Mesothelial cell of epicardium (in vitro differentiated cells): ENCODE measurements around the gene KLHL25. TPM values are rescaled to one million over a fixed set of nuclear protein-coding genes. Genes with fewer than 3 reads are reported as not detected.
"Not testable (repeated sequence)": the region's sequence is repeated elsewhere in the genome, so short reads cannot be mapped to it uniquely, and the experiment has no call there.

Experiments used
- DNase-seq, 2 experiments: peaks; one replicate each; pipeline ENCODE4 v3.0.0; 2021; ENCODE audit warnings: low spot score in 2 of 2; ENCODE audit not compliant: unreplicated experiment in 2 of 2
- H3K27ac Mint-ChIP-seq: 2 replicates; pipeline ENCODE4 v1.8.0; 2021; ENCODE audit warnings: mixed read lengths
- H3K27me3 Mint-ChIP-seq: 2 replicates; pipeline ENCODE4 v1.8.0; 2021; ENCODE audit warnings: low read depth, mixed read lengths
- H3K36me3 Mint-ChIP-seq: 2 replicates; pipeline ENCODE4 v1.8.0; 2021; ENCODE audit warnings: mixed read lengths
- H3K4me1 Mint-ChIP-seq: 2 replicates; pipeline ENCODE4 v1.8.0; 2021; ENCODE audit warnings: mixed read lengths
- H3K4me3 Mint-ChIP-seq: 2 replicates; pipeline ENCODE4 v1.8.0; 2021; ENCODE audit warnings: mild to moderate bottlenecking, moderate library complexity, mixed read lengths
- H3K9me3 Mint-ChIP-seq: 2 replicates; pipeline ENCODE4 v1.8.0; 2021; ENCODE audit warnings: mixed read lengths
- total RNA-seq: library from RNA; stranded (reverse); gene quantifications from 3 replicates; pipeline ENCODE4 v1.2.1, GENCODE V29; 2021
- TF ChIP-seq, protein P1 (sequence below): fragments of 200-600 bp; sonication (generic); IDR thresholded peaks from one replicate; pipeline ENCODE4 v1.5.0; 2021; ENCODE audit warnings: antibody characterized with exemption; ENCODE audit not compliant: unreplicated experiment

The KLHL25 gene
- total RNA-seq, 1 donor from 2014 or later, result 8.0 TPM

DNA sequence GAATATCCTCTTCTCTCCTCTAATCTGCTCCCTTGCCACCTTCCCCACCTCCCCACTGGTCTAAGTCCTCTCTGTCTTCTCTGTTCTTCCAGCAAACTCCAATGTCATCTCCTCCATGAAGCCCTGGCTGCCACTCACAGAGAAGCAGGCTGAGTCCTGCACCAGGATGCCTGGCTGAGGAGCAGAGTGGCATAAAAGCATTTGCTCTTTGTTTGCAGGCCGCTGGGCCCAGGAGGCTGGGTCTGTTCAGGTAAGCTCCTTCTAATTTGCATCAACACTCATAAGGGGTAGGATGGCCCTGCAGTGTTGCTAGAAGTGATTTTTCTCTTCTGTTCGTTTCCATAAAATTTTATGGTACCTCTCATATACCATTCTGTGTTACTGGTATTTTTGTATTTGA is 43.2 kb upstream of the KLHL25 start:
- no peak overlapping the region for H3K27ac Mint-ChIP-seq
- no peak for DNase-seq

DNA sequence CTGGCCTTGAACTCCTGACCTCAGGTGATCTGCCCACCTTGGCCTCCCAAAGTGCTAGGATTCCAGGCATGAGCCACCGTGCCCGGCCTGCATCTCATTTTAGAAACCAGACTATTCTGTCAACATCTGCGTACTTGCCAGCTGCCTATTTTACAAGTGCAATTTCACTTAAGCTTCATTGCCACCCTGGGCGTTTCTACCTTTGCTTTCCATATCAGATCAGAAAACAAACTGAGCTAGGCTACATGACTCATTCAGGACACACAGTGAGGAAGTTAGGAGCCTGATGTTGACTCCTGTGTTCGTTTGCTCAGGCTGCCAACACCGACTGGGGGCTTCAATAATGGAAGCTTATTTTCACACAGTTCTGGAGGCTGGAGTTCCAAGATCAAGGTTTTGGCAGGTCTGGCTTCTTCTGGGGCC is 42.3 kb upstream of the KLHL25 start:
- DNase-seq, result no peak
- Mint-ChIP-seq H3K4me1 (no peaks in the 10 kb centered on the region), H3K36me3 (no peaks in the 10 kb centered on the region), H3K27ac (no peak overlapping the region), H3K9me3 (no peaks in the 10 kb centered on the region), H3K4me3 (no peak overlapping the region), H3K27me3 (peaks cover 19% of the 10 kb centered on the region)
- TF ChIP-seq, protein P1, sequence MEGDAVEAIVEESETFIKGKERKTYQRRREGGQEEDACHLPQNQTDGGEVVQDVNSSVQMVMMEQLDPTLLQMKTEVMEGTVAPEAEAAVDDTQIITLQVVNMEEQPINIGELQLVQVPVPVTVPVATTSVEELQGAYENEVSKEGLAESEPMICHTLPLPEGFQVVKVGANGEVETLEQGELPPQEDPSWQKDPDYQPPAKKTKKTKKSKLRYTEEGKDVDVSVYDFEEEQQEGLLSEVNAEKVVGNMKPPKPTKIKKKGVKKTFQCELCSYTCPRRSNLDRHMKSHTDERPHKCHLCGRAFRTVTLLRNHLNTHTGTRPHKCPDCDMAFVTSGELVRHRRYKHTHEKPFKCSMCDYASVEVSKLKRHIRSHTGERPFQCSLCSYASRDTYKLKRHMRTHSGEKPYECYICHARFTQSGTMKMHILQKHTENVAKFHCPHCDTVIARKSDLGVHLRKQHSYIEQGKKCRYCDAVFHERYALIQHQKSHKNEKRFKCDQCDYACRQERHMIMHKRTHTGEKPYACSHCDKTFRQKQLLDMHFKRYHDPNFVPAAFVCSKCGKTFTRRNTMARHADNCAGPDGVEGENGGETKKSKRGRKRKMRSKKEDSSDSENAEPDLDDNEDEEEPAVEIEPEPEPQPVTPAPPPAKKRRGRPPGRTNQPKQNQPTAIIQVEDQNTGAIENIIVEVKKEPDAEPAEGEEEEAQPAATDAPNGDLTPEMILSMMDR, result no peak

More for the DNA sequence above, 43.2 kb upstream of the KLHL25 start:
- peaks cover 20% of the 10 kb centered on the region for H3K27me3 Mint-ChIP-seq
- H3K4me3 Mint-ChIP-seq, result no peak overlapping the region
- no peaks in the 10 kb centered on the region for H3K36me3 Mint-ChIP-seq
- TF ChIP-seq, protein P1, result no peak
- H3K4me1 Mint-ChIP-seq, result no peaks in the 10 kb centered on the region
- H3K9me3 Mint-ChIP-seq, result no peaks in the 10 kb centered on the region

DNA sequence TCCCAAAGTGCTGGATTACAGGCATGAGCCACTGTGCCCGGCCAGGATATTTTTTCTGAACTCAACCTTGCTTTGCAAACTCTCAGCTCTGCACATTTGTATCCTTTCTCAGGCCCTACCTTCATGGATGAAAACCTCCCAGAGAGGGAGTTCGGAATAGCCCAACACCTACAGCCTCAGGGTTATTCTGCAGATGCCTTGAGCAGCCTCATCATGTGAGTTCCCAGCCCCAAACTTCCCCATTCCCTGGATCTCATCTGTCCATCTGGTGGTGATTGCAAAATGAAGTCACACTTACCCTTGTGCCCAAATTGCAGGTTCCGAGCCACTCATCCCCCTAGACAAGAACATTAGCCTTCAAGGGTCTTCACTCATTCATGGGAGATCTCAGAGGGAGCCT is 39.9 kb upstream of the KLHL25 start:
- peaks cover 11% of the 10 kb centered on the region for H3K27me3 Mint-ChIP-seq
- no peaks in the 10 kb centered on the region for H3K9me3 Mint-ChIP-seq
- H3K4me1 Mint-ChIP-seq, result peaks cover 6% of the 10 kb centered on the region
- TF ChIP-seq, protein P1, result no peak
- no peaks in the 10 kb centered on the region for H3K36me3 Mint-ChIP-seq
- no peak overlapping the region for H3K4me3 Mint-ChIP-seq
- H3K27ac Mint-ChIP-seq, result no peak overlapping the region
- no peak for DNase-seq

DNA sequence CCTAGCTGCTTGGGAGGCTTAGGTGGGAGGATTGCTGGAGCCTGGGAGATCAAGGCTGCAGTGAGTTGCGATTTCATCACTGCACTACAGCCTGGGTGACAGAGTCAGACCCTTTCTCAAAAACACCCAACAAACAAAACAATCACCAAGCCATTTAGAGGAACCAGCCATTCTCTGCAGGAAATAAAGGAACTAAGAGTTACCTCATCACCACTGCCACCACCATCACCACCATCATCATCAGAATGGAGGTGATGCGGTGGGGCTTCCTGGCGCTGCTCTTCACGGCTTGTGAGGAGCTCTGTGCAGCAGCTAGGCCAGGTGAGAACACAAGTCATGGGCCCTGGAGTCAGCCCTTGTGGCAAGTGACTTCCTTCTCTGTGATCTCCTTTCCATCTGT is 37.7 kb upstream of the KLHL25 start:
- H3K4me1 Mint-ChIP-seq, result peaks cover 6% of the 10 kb centered on the region
- no peaks in the 10 kb centered on the region for H3K36me3 Mint-ChIP-seq
- peaks cover 8% of the 10 kb centered on the region for H3K27me3 Mint-ChIP-seq
- no peak overlapping the region for H3K4me3 Mint-ChIP-seq
- DNase-seq, result no peak
- H3K9me3 Mint-ChIP-seq, result no peaks in the 10 kb centered on the region
- TF ChIP-seq, protein P1, result no peak
- H3K27ac Mint-ChIP-seq, result no peak overlapping the region

DNA sequence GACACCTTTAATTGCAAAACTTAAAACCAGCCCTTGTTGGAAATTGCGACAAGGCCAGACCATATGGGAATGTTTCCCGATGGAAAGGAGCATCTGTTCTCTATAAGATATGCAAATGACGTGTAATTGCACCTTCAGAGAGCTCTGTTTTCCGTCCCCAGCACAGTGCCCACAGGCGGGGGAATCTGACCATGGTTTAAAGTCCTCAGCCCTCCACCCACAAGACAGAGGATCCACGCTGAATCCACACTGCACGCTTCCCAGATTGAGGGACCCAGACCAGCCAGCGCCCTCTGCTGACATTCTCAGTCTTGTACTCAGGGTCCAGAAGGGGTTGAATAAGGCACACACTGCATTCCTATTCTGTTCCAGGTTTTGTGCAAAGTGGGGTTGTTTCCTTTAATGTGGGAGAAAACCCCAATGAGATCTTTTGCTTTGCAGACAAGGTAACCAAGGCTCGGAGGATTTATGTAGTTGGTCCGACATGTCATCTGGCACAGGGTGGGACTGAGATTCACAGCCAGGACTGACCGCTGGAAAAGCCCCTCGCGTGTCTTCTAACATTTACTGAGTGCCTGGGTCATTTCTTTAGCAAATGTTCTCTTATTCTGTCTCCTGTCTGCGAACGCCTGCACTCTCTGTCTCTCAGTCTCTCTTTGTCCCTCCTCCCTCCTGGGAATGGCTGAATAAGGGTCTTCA is 36.8 kb upstream of the KLHL25 start:
- DNase-seq, result peak; percentile 34 to 65
- no peaks in the 10 kb centered on the region for H3K36me3 Mint-ChIP-seq
- H3K27ac Mint-ChIP-seq, result no peak overlapping the region
- H3K4me1 Mint-ChIP-seq, result peaks cover 10% of the 10 kb centered on the region
- H3K4me3 Mint-ChIP-seq, result no peak overlapping the region
- no peaks in the 10 kb centered on the region for H3K9me3 Mint-ChIP-seq
- H3K27me3 Mint-ChIP-seq, result peaks cover 8% of the 10 kb centered on the region
- TF ChIP-seq, protein P1, result peak; percentile 41

DNA sequence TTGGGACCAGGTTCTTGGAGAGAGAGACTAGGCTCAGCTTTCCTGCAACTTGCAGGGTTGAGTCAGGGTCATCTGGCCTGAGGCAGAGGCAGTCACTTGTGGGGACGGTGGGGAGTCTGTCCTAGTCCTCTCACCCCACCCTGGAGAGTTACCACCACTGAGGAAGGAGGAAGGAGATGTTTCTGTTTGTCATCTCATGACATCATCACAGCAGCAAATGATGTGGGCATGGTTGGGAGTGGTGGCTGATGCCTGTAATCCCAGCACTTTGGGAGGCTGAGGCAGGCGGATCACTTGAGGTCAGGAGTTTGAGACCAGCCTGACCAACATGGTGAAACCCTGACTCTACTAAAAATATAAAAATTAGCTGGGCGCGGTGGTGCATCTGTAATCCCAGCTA is 35.0 kb upstream of the KLHL25 start:
- not testable (repeated sequence) for H3K9me3 Mint-ChIP-seq, H3K27ac Mint-ChIP-seq, H3K4me3 Mint-ChIP-seq, H3K27me3 Mint-ChIP-seq, DNase-seq, H3K36me3 Mint-ChIP-seq
- peaks cover 10% of the 10 kb centered on the region for H3K4me1 Mint-ChIP-seq
